ENCODE measurements around the gene CSNK1G3. TPM values are rescaled to one million over a fixed set of nuclear protein-coding genes. Genes with fewer than 3 reads are reported as not detected.

The CSNK1G3 gene
- total RNA-seq, 4 donors from 2014 or later = 23.1 to 45.6 (median 30.5) TPM

DNA sequence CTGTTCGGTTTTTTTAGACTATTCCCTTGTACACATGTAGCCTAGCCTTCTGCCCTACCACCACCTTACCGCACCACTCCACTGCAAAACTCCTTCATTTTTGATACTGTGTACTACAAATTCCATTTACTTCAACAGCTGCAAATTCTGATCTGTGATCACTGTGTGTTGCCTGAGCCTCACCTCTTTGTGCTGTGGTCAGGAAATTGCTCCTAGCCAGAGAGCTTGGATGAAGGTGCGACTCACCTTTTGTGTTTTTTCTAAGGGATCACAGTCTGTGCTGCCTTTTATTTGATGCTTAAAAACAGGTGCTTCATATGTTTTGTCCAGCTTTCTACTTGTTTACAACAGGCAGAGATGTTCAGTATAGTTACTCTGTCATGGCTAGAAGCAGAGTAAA is 31.5 kb downstream of the CSNK1G3 start:
- no peaks in the 10 kb centered on the region for H3K9me3 ChIP-seq
- peaks cover 4% of the 10 kb centered on the region for H3K4me1 ChIP-seq
- no peak for DNase-seq (ENCODE audit: low spot score in 2 of 2)
- H3K4me3 ChIP-seq = no peak overlapping the region
- WGBS = 91% methylated on average over 3 of the region's 3 CpGs
- H3K36me3 ChIP-seq = no peaks in the 10 kb centered on the region
- TF ChIP-seq, protein P1, sequence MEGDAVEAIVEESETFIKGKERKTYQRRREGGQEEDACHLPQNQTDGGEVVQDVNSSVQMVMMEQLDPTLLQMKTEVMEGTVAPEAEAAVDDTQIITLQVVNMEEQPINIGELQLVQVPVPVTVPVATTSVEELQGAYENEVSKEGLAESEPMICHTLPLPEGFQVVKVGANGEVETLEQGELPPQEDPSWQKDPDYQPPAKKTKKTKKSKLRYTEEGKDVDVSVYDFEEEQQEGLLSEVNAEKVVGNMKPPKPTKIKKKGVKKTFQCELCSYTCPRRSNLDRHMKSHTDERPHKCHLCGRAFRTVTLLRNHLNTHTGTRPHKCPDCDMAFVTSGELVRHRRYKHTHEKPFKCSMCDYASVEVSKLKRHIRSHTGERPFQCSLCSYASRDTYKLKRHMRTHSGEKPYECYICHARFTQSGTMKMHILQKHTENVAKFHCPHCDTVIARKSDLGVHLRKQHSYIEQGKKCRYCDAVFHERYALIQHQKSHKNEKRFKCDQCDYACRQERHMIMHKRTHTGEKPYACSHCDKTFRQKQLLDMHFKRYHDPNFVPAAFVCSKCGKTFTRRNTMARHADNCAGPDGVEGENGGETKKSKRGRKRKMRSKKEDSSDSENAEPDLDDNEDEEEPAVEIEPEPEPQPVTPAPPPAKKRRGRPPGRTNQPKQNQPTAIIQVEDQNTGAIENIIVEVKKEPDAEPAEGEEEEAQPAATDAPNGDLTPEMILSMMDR (IDR thresholded peaks at IDR 0.05) = no peak
- TF ChIP-seq POLR2AphosphoS5 (IDR thresholded peaks at IDR 0.05) (no peak), EP300 (IDR thresholded peaks at IDR 0.05) (no peak), POLR2A (IDR thresholded peaks at IDR 0.05) (no peak)
- no peaks in the 10 kb centered on the region for H3K27me3 ChIP-seq
- H3K27ac ChIP-seq = no peak overlapping the region

DNA sequence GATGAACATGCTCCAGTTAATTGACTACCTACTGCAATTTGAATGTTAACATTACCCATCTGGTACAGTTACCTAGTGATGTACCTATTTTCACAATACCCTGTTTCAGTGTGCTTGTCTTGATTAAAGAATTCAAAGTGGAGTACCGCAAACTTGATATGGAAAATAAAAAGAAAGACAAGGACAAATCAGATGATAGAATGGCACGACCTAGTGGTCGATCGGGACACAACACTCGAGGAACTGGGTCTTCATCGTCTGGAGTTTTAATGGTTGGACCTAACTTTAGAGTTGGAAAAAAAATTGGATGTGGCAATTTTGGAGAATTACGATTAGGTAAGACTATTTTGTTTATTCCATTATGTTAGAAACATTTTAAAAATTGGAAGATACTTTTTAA is 33.5 kb downstream of the CSNK1G3 start:
- H3K9me3 ChIP-seq = no peaks in the 10 kb centered on the region
- no peak overlapping the region for H3K27ac ChIP-seq
- H3K27me3 ChIP-seq = no peaks in the 10 kb centered on the region
- 91% methylated on average over 7 of the region's 7 CpGs for WGBS
- no peaks in the 10 kb centered on the region for H3K4me1 ChIP-seq
- no peak overlapping the region for H3K4me3 ChIP-seq
- TF ChIP-seq POLR2A (IDR thresholded peaks at IDR 0.05) = no peak
- TF ChIP-seq, protein P1 (IDR thresholded peaks at IDR 0.05) = no peak
- no peak for TF ChIP-seq POLR2AphosphoS5 (IDR thresholded peaks at IDR 0.05)
- no peak for TF ChIP-seq EP300 (IDR thresholded peaks at IDR 0.05)
- no peaks in the 10 kb centered on the region for H3K36me3 ChIP-seq
- no peak for DNase-seq (ENCODE audit: low spot score in 2 of 2)

DNA sequence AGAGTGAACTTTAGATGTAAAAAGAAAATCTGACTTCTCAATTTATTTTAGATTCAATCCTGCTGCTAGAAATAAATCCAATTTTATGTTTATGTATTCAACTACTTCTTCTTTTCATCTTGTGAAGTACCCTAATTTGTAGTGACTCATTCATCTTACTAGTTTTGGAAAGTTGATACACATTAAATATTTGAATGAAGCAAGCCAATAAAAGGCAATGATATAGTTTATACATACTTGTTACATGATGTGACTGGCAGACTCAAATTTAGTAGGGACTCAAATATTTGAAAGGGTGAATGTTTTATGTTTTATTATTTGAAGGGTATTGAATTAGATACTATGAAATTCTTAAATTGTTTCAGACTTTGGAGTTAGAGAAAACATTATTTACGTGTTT is 34.7 kb downstream of the CSNK1G3 start:
- 100% methylated on average over 1 of the region's 1 CpG for WGBS
- Histone ChIP-seq H3K27me3 (no peaks in the 10 kb centered on the region), H3K36me3 (no peaks in the 10 kb centered on the region), H3K9me3 (no peaks in the 10 kb centered on the region), H3K4me3 (no peak overlapping the region), H3K27ac (no peak overlapping the region), H3K4me1 (no peaks in the 10 kb centered on the region)
- DNase-seq (ENCODE audit: low spot score in 2 of 2) = no peak
- TF ChIP-seq POLR2A (IDR thresholded peaks at IDR 0.05) (no peak), EP300 (IDR thresholded peaks at IDR 0.05) (no peak), POLR2AphosphoS5 (IDR thresholded peaks at IDR 0.05) (no peak)
- TF ChIP-seq, protein P1 (IDR thresholded peaks at IDR 0.05) = no peak

DNA sequence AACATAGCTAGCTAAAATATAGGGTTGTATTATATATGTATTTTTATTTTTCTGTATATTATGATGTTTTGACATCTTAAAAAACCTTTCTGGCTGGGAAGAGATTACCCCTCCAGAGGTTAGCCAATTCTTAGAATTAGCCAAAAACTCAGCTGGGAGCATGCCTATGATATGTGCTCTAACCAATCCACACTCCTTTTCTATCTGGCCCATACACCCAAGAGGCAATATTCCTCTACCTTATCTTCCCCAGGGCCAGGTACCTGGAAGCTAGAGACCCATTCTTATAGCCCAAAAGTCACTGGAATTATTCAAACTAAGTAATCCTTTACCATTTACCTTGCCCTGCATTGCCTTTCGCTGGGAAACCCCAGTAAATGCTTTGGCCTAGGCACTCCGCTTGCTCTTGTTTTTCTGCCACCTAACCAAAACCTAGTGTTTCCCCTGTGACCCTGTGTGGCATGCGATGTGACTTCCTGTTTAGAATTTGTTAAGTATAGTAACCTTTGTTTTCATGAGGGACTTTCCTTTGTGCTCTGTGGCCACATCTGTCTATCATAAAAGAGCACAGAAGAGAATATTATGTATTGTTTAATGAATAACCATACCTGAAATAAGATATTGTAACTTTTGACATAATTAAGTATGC is 37.4 kb downstream of the CSNK1G3 start:
- Histone ChIP-seq H3K27me3 (no peaks in the 10 kb centered on the region), H3K4me1 (no peaks in the 10 kb centered on the region), H3K36me3 (no peaks in the 10 kb centered on the region), H3K27ac (no peak overlapping the region), H3K9me3 (no peaks in the 10 kb centered on the region), H3K4me3 (no peak overlapping the region)
- 78% methylated on average over 3 of the region's 3 CpGs for WGBS
- TF ChIP-seq, protein P1 (IDR thresholded peaks at IDR 0.05) = no peak
- no peak for TF ChIP-seq POLR2AphosphoS5 (IDR thresholded peaks at IDR 0.05)
- TF ChIP-seq POLR2A (IDR thresholded peaks at IDR 0.05) = no peak
- no peak for TF ChIP-seq EP300 (IDR thresholded peaks at IDR 0.05)
- no peak for DNase-seq (ENCODE audit: low spot score in 2 of 2)

DNA sequence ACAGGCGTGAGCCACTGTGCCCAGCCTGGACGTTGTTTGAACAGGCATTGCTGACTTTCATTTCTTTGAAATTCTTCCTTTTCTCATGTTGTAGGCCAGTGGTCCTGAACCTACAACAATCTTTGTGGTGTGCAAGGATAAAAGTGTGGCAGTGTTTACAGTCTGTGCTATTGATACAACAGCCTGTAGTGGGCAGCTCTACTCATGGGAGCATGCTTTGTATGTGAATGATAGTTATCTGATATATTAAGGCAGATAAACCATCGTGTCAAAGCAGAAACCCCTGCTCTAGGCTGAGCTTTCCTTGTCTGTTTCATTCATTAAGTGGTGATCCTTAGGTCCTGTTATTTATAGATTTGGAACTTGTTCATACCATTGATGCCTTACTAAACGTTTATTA is 42.6 kb downstream of the CSNK1G3 start:
- no peaks in the 10 kb centered on the region for H3K27me3 ChIP-seq

More for the DNA sequence above, 42.6 kb downstream of the CSNK1G3 start:
- Histone ChIP-seq H3K36me3 (no peaks in the 10 kb centered on the region), H3K27ac (no peak overlapping the region), H3K4me3 (no peak overlapping the region), H3K9me3 (no peaks in the 10 kb centered on the region), H3K4me1 (no peaks in the 10 kb centered on the region)
- 63% methylated on average over 4 of the region's 4 CpGs for WGBS
- TF ChIP-seq POLR2AphosphoS5 (IDR thresholded peaks at IDR 0.05) = no peak
- no peak for TF ChIP-seq EP300 (IDR thresholded peaks at IDR 0.05)
- TF ChIP-seq, protein P1 (IDR thresholded peaks at IDR 0.05) = no peak
- no peak for TF ChIP-seq POLR2A (IDR thresholded peaks at IDR 0.05)
- no peak for DNase-seq (ENCODE audit: low spot score in 2 of 2)

Data from suprapubic skin (tissue), 4 donors.